A549 (cell line): Measurements from ENCODE around the gene SLC8A2. TPM values are rescaled to one million over a fixed set of nuclear protein-coding genes. Genes with fewer than 3 reads are reported as not detected.
"Not testable (repeated sequence)": the region's sequence is repeated elsewhere in the genome, so short reads cannot be mapped to it uniquely, and the experiment has no call there.

Experiments
- ATAC-seq, 2 experiments: fragments of 200-7000 bp in 1 of 2; fragments of >200 bp in 1 of 2; cut with Nextera tagmentation in 1 of 2; cut with Tn5 transposase in 1 of 2; 3 replicates each; pipeline versions ENCODE4 v1.8.0 to v1.9.1; 2018 to 2020; ENCODE audit warnings: mild to moderate bottlenecking in 1 of 2, moderate library complexity in 1 of 2
- CTCF ChIA-PET: fragments of 300-600 bp; sonication (Branson Sonifier 250); formaldehyde crosslinking; extraction: SDS; loops from one replicate; lab custom pipeline; 2021; ENCODE audit warnings: antibody characterized with exemption, inconsistent platforms; lab: Yijun Ruan, JAX
- POLR2A ChIA-PET: fragments of 350-600 bp; formaldehyde crosslinking; extraction: SDS; loops from one replicate; lab custom pipeline; 2021; ENCODE audit warnings: antibody characterized with exemption, inconsistent platforms; lab: Yijun Ruan, JAX
- DNase-seq, 2 experiments: peaks; one replicate each; pipeline versions ENCODE4 v3.0.0 to v3.0.0-alpha.2; 2011 to 2016; ENCODE audit warnings: low read depth in 1 of 2, low spot score in 1 of 2
- FAIRE-seq: peaks from 2 replicates; lab custom pipeline; 2011; peaks lifted over from hg19 to GRCh38; lab: Jason Lieb, UNC
- H3K27ac ChIP-seq, 2 experiments: fragments of >200 bp; sonication (Bioruptor Twin); formaldehyde crosslinking; 3 replicates each; pipeline ENCODE4 v1.5.1; 2016 to 2017
- H3K4me1 ChIP-seq: fragments of >200 bp; sonication (Bioruptor Twin); formaldehyde crosslinking; 3 replicates; pipeline ENCODE4 v1.6.1; 2016
- H3K4me2 ChIP-seq: fragments of >200 bp; sonication (Bioruptor Twin); formaldehyde crosslinking; 3 replicates; pipeline ENCODE4 v1.6.1; 2016
- H3K4me3 ChIP-seq: fragments of >200 bp; sonication (Bioruptor Twin); formaldehyde crosslinking; 3 replicates; pipeline ENCODE4 v1.5.1; 2016
- H3K9me3 ChIP-seq: fragments of >200 bp; sonication (Bioruptor Twin); formaldehyde crosslinking; 3 replicates; pipeline ENCODE4 v1.6.1; 2016
- HDAC2 ChIP-seq: fragments of 200-600 bp; sonication (generic); IDR thresholded peaks from 2 replicates; pipeline ENCODE4 v1.6.1; 2016
- HOXA7 ChIP-seq: fragments of 250-450 bp; sonication (Bioruptor Pico); IDR thresholded peaks from 2 replicates; pipeline ENCODE4 v1.5.0; 2020; ENCODE audit warnings: mild to moderate bottlenecking, moderate library complexity
- JUN ChIP-seq, 2 experiments: fragments of >200 bp; sonication (Bioruptor Twin); formaldehyde crosslinking; IDR thresholded peaks; 2 replicates in 1 of 2; 3 replicates in 1 of 2; pipeline ENCODE4 v1.6.1; 2016 to 2017
- MYC ChIP-seq: IDR thresholded peaks from 2 replicates; pipeline ENCODE4 v1.6.1; 2012; ENCODE audit warnings: mild to moderate bottlenecking, inconsistent platforms, low read length, improper control_type of control experiment, borderline replicate concordance
- ZFP36 ChIP-seq: fragments of 450-650 bp; IDR thresholded peaks from 2 replicates; pipeline ENCODE4 v1.6.1; 2014; ENCODE audit warnings: borderline replicate concordance; ENCODE audit not compliant: partially characterized antibody
- WGBS: methylation state at CpG from one replicate; pipeline ENCODE4 v1.1.6; 2017; ENCODE audit errors: missing lambda C conversion rate; 5-methylcytosine and 5-hydroxymethylcytosine counted together
- polyA plus RNA-seq, 4 experiments: library from polyadenylated mRNA; depleted of rRNA in 3 of 4; stranded (reverse); fragments of >200 nt; fragmentation: RNase III in 1 of 4; extraction: RNeasy Plus Mini Kit Qiagen cat#74134 plus additional on column Dnase treatment in 1 of 4; gene quantifications; 2 replicates in 3 of 4; 3 replicates in 1 of 4; pipeline ENCODE4 v1.2.3, GENCODE V29; 2011 to 2017

The SLC8A2 gene
- polyA plus RNA-seq, 2 of the 4 experiments (the other 2 are of a cell fraction) = 0.15 to 0.35 TPM

GRCh38 chr19:47387623-47388022 is 84.1 kb downstream of the SLC8A2 start:
- FAIRE-seq, ATAC-seq, H3K4me1 ChIP-seq, DNase-seq, H3K9me3 ChIP-seq, POLR2A ChIA-PET, H3K4me2 ChIP-seq, H3K4me3 ChIP-seq, H3K27ac ChIP-seq: not testable (repeated sequence)
- CTCF ChIA-PET = interaction anchor here (1.0 to 5.8 kb wide), 6 partner anchors 9 to 311 kb away, joined by 3 to 138 read pairs (median 6); no protein-coding TSS in a partner anchor
- WGBS = 66% methylated on average over 3 of the region's 3 CpGs

GRCh38 chr19:47386582-47386981 is 85.1 kb downstream of the SLC8A2 start:
- ATAC-seq, POLR2A ChIA-PET, DNase-seq, H3K4me2 ChIP-seq, FAIRE-seq, H3K9me3 ChIP-seq, H3K4me1 ChIP-seq, H3K4me3 ChIP-seq, H3K27ac ChIP-seq: not testable (repeated sequence)
- WGBS = 89% methylated on average over 12 of the region's 12 CpGs
- CTCF ChIA-PET = interaction anchor here (0.6 to 3.3 kb wide), 5 partner anchors 29 to 312 kb away, joined by 3 to 16 read pairs (median 5); no protein-coding TSS in a partner anchor

- H3K4me2 ChIP-seq, H3K9me3 ChIP-seq, ATAC-seq, FAIRE-seq, H3K27ac ChIP-seq, POLR2A ChIA-PET, DNase-seq, H3K4me3 ChIP-seq, H3K4me1 ChIP-seq: not testable (repeated sequence)
- CTCF ChIA-PET = interaction anchor here (1.0 to 11.0 kb wide), 5 partner anchors 6 to 141 kb away, joined by 3 to 138 read pairs (median 5); partner anchors contain the start of gene DHX34
- 87% methylated on average over 4 of the region's 4 CpGs for WGBS
Measured at GRCh38 chr19:47384533-47384932, 87.2 kb downstream of the SLC8A2 start.

GRCh38 chr19:47383890-47384289 is 87.8 kb downstream of the SLC8A2 start:
- not testable (repeated sequence) for H3K9me3 ChIP-seq, DNase-seq
- 0 out of 2 replicates have a peak, but pooled peaks have one; percentile 43 for TF ChIP-seq HOXA7
- 0 out of 5 replicates have a peak, but pooled peaks of 1 of the 2 experiments have one; percentile 5 for TF ChIP-seq JUN (IDR thresholded peaks at IDR 0.05)
- TF ChIP-seq, all 56 proteins: peak for 2; not testable (repeated sequence) for 54
- H3K27ac ChIP-seq, FAIRE-seq, H3K4me2 ChIP-seq, POLR2A ChIA-PET, H3K4me3 ChIP-seq, ATAC-seq, H3K4me1 ChIP-seq: not testable (repeated sequence)
- CTCF ChIA-PET = interaction anchor here (1.2 to 11.0 kb wide), 5 partner anchors 7 to 88 kb away, joined by 3 to 138 read pairs (median 5); partner anchors contain the start of gene DHX34
- WGBS = 92% methylated on average over 5 of the region's 5 CpGs

GRCh38 chr19:47381653-47382279 is 89.9 kb downstream of the SLC8A2 start:
- Histone ChIP-seq H3K4me2 (no peak overlapping the region), H3K27ac (no peak overlapping the region), H3K4me1 (0 out of 3 replicates have a peak, but pooled peaks cover 6% of the 10 kb centered on the region), H3K9me3 (no peaks in the 10 kb centered on the region), H3K4me3 (no peak overlapping the region)
- DNase-seq (no peak), FAIRE-seq (no peak), ATAC-seq (no peak)
- ChIA-PET CTCF (interaction anchor here (0.8 to 11.0 kb wide), 9 partner anchors 9 to 103 kb away, joined by 3 to 138 read pairs (median 4); partner anchors contain the start of genes DHX34 and KPTN), POLR2A (interaction anchor here (1.7 kb wide), 1 partner anchor 10 kb away, joined by 5 read pairs; no protein-coding TSS in a partner anchor)
- 80% methylated on average over 11 of the region's 11 CpGs for WGBS
- TF ChIP-seq ZFP36 (peak; percentile 98), HDAC2 (no peak)

GRCh38 chr19:47381121-47381520 is 90.6 kb downstream of the SLC8A2 start:
- 0 out of 3 replicates have a peak, but pooled peaks cover 6% of the 10 kb centered on the region for H3K4me1 ChIP-seq
- CTCF ChIA-PET = interaction anchor here (0.6 to 11.0 kb wide), 8 partner anchors 9 to 253 kb away, joined by 3 to 138 read pairs (median 6); partner anchors contain the start of gene DHX34
- no peak for TF ChIP-seq HOXA7
- TF ChIP-seq MYC = no peak
- no peak for TF ChIP-seq JUN (IDR thresholded peaks at IDR 0.05)
- 89% methylated on average over 10 of the region's 14 CpGs for WGBS
- POLR2A ChIA-PET = no interaction called here
- H3K4me3 ChIP-seq = no peak overlapping the region
- no peak overlapping the region for H3K27ac ChIP-seq
- DNase-seq (no peak), FAIRE-seq (no peak), ATAC-seq (peak in 1 of 2 experiments; percentile 4; a peak in 1 of 6 replicates)
- no peaks in the 10 kb centered on the region for H3K9me3 ChIP-seq
- H3K4me2 ChIP-seq = no peak overlapping the region
